ENCODE results near the gene ZNF366. TPM values are rescaled to one million over a fixed set of nuclear protein-coding genes. Genes with fewer than 3 reads are reported as not detected.

ZNF366 gene
- total RNA-seq, 6 experiments from 2014 or later: 0.77 to 2.3 (median 1.2) TPM

- H3K36me3 ChIP-seq: no peaks in the 10 kb centered on the region
- peaks cover 0 to 6% (median 0%) of the 10 kb centered on the region in 4 donors for H3K4me1 ChIP-seq
- WGBS (ENCODE audit: insufficient coverage, low coverage, low lambda C conversion rate, missing lambda C conversion rate): 76% methylated on average over 5 of the region's 5 CpGs
- ATAC-seq (no peak), DNase-seq (no peak)
- intact Hi-C loops (cut with DNase I): no loop called here
- no peak overlapping the region for H3K27ac ChIP-seq
- H3K27me3 ChIP-seq: no peaks in the 10 kb centered on the region
- H3K4me3 ChIP-seq: no peak overlapping the region
- TF ChIP-seq POLR2A (IDR thresholded peaks at IDR 0.05): no peak
- no peak for TF ChIP-seq CTCF (IDR thresholded peaks at IDR 0.05)
- H3K9me3 ChIP-seq: no peaks in the 10 kb centered on the region
These were observed 44.9 kb upstream of the ZNF366 start for GRCh38 chr5:72552041-72552557.

- Histone ChIP-seq H3K27me3 (no peaks in the 10 kb centered on the region), H3K4me3 (no peak overlapping the region), H3K4me1 (no peaks in the 10 kb centered on the region), H3K9me3 (no peaks in the 10 kb centered on the region), H3K27ac (no peak overlapping the region), H3K36me3 (no peaks in the 10 kb centered on the region)
- DNase-seq: no peak
- TF ChIP-seq CTCF (IDR thresholded peaks at IDR 0.05) (no peak), POLR2A (IDR thresholded peaks at IDR 0.05) (no peak)
- no peak for ATAC-seq
- 75% methylated on average over 5 of the region's 5 CpGs for WGBS (ENCODE audit: insufficient coverage, low coverage, low lambda C conversion rate, missing lambda C conversion rate)
- intact Hi-C loops (cut with DNase I): no loop called here
These were observed 43.4 kb upstream of the ZNF366 start for GRCh38 chr5:72550595-72550994.

GRCh38 chr5:72543811-72544210 lies 36.6 kb upstream of the ZNF366 start:
- H3K27me3 ChIP-seq: no peaks in the 10 kb centered on the region
- no peak for TF ChIP-seq CTCF (IDR thresholded peaks at IDR 0.05)
- TF ChIP-seq POLR2A (IDR thresholded peaks at IDR 0.05): no peak
- intact Hi-C loops (cut with DNase I): no loop called here
- DNase-seq: no peak
- H3K4me3 ChIP-seq: no peak overlapping the region
- ATAC-seq: no peak
- no peaks in the 10 kb centered on the region for H3K9me3 ChIP-seq
- no peaks in the 10 kb centered on the region for H3K4me1 ChIP-seq
- WGBS (ENCODE audit: insufficient coverage, low coverage, low lambda C conversion rate, missing lambda C conversion rate): 33% methylated on average over 3 of the region's 3 CpGs
- H3K27ac ChIP-seq: no peak overlapping the region
- H3K36me3 ChIP-seq: no peaks in the 10 kb centered on the region

- no peak overlapping the region for H3K27ac ChIP-seq
- no peaks in the 10 kb centered on the region for H3K4me1 ChIP-seq
- TF ChIP-seq POLR2A (IDR thresholded peaks at IDR 0.05) (no peak), CTCF (IDR thresholded peaks at IDR 0.05) (no peak)
- intact Hi-C loops (cut with DNase I): no loop called here
- H3K36me3 ChIP-seq: no peaks in the 10 kb centered on the region
- no peaks in the 10 kb centered on the region for H3K9me3 ChIP-seq
- ATAC-seq (no peak), DNase-seq (no peak)
- WGBS (ENCODE audit: insufficient coverage, low coverage, low lambda C conversion rate, missing lambda C conversion rate): 53% methylated on average over 3 of the region's 3 CpGs
- no peak overlapping the region for H3K4me3 ChIP-seq
- no peaks in the 10 kb centered on the region for H3K27me3 ChIP-seq
These were observed 36.2 kb upstream of the ZNF366 start for GRCh38 chr5:72543365-72543764.

DNA sequence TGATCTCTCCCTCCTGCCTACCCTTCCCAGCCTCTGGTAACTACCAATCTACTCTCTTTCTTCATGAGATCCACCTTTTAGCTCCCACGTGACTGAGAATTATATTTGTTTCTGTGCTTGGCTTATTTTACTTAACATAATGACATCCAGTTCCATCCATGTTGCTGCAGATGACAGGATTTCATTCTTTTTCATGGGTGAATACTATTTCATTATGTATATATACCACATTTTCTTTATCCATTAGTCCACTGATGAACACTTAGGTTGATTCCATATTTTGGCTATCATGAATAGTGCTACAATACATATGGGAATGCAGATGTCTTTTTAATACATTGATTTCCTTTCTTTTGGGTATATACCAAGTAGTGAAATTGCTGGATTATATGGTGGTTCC lies 35.5 kb upstream of the ZNF366 start:
- ATAC-seq: no peak
- H3K36me3 ChIP-seq: no peaks in the 10 kb centered on the region
- intact Hi-C loops (cut with DNase I): no loop called here

More for the DNA sequence above, 35.5 kb upstream of the ZNF366 start:
- TF ChIP-seq POLR2A (IDR thresholded peaks at IDR 0.05) (no peak), CTCF (IDR thresholded peaks at IDR 0.05) (no peak)
- H3K4me1 ChIP-seq: no peaks in the 10 kb centered on the region
- H3K4me3 ChIP-seq: no peak overlapping the region
- H3K9me3 ChIP-seq: no peaks in the 10 kb centered on the region
- H3K27ac ChIP-seq: no peak overlapping the region
- no peaks in the 10 kb centered on the region for H3K27me3 ChIP-seq
- WGBS (ENCODE audit: insufficient coverage, low coverage, low lambda C conversion rate, missing lambda C conversion rate): 36% methylated on average over 1 of the region's 1 CpG
- no peak for DNase-seq

Data from right lobe of liver (tissue), 6 donors.